ENCODE results near the gene SH3GL3. TPM values are rescaled to one million over a fixed set of nuclear protein-coding genes. Genes with fewer than 3 reads are reported as not detected.

The SH3GL3 gene
- total RNA-seq, 1 donor from 2014 or later, result 2.8 TPM

GRCh38 chr15:83581381-83581780 is 134.2 kb downstream of the SH3GL3 start:
- DNase-seq, result no peak
- no peaks in the 10 kb centered on the region for H3K4me1 Mint-ChIP-seq (ENCODE audit: low read depth, unreplicated experiment)
- no peak for TF ChIP-seq CTCF (IDR thresholded peaks at IDR 0.05; ENCODE audit: partially characterized antibody, unreplicated experiment)
- H3K9me3 Mint-ChIP-seq (ENCODE audit: unreplicated experiment), result peaks cover 3% of the 10 kb centered on the region
- H3K27me3 Mint-ChIP-seq (ENCODE audit: unreplicated experiment), result peaks cover 2% of the 10 kb centered on the region
- H3K36me3 Mint-ChIP-seq (ENCODE audit: unreplicated experiment), result peaks cover 4% of the 10 kb centered on the region
- no peak overlapping the region for H3K4me3 Mint-ChIP-seq (ENCODE audit: unreplicated experiment)
- no peak overlapping the region for H3K27ac Mint-ChIP-seq (ENCODE audit: unreplicated experiment)

GRCh38 chr15:83582381-83582780 is 135.2 kb downstream of the SH3GL3 start:
- H3K4me3 Mint-ChIP-seq (ENCODE audit: unreplicated experiment), result no peak overlapping the region

GRCh38 chr15:83585601-83586335 is 138.6 kb downstream of the SH3GL3 start:
- H3K36me3 Mint-ChIP-seq (ENCODE audit: unreplicated experiment), result peaks cover 4% of the 10 kb centered on the region
- no peak overlapping the region for H3K4me3 Mint-ChIP-seq (ENCODE audit: unreplicated experiment)
- no peaks in the 10 kb centered on the region for H3K4me1 Mint-ChIP-seq (ENCODE audit: low read depth, unreplicated experiment)
- no peak for DNase-seq
- peaks cover 2% of the 10 kb centered on the region for H3K9me3 Mint-ChIP-seq (ENCODE audit: unreplicated experiment)
- H3K27ac Mint-ChIP-seq (ENCODE audit: unreplicated experiment), result no peak overlapping the region
- TF ChIP-seq CTCF (IDR thresholded peaks at IDR 0.05; ENCODE audit: partially characterized antibody, unreplicated experiment), result no peak
- no peaks in the 10 kb centered on the region for H3K27me3 Mint-ChIP-seq (ENCODE audit: unreplicated experiment)

More at GRCh38 chr15:83582381-83582780, 135.2 kb downstream of the SH3GL3 start:
- no peak for DNase-seq
- peaks cover 3% of the 10 kb centered on the region for H3K9me3 Mint-ChIP-seq (ENCODE audit: unreplicated experiment)
- H3K27me3 Mint-ChIP-seq (ENCODE audit: unreplicated experiment), result peaks cover 2% of the 10 kb centered on the region
- peaks cover 4% of the 10 kb centered on the region for H3K36me3 Mint-ChIP-seq (ENCODE audit: unreplicated experiment)
- H3K4me1 Mint-ChIP-seq (ENCODE audit: low read depth, unreplicated experiment), result no peaks in the 10 kb centered on the region
- TF ChIP-seq CTCF (IDR thresholded peaks at IDR 0.05; ENCODE audit: partially characterized antibody, unreplicated experiment), result no peak
- H3K27ac Mint-ChIP-seq (ENCODE audit: unreplicated experiment), result no peak overlapping the region

- Mint-ChIP-seq H3K4me1 (ENCODE audit: low read depth, unreplicated experiment) (no peaks in the 10 kb centered on the region), H3K27ac (ENCODE audit: unreplicated experiment) (no peak overlapping the region), H3K27me3 (ENCODE audit: unreplicated experiment) (no peaks in the 10 kb centered on the region), H3K9me3 (ENCODE audit: unreplicated experiment) (peaks cover 2% of the 10 kb centered on the region), H3K36me3 (ENCODE audit: unreplicated experiment) (peaks cover 4% of the 10 kb centered on the region), H3K4me3 (ENCODE audit: unreplicated experiment) (no peak overlapping the region)
- DNase-seq, result no peak
- TF ChIP-seq CTCF (IDR thresholded peaks at IDR 0.05; ENCODE audit: partially characterized antibody, unreplicated experiment), result no peak
These were observed 139.9 kb downstream of the SH3GL3 start for GRCh38 chr15:83587091-83587490.

GRCh38 chr15:83588441-83588840 is 141.3 kb downstream of the SH3GL3 start:
- Mint-ChIP-seq H3K4me3 (ENCODE audit: unreplicated experiment) (no peak overlapping the region), H3K4me1 (ENCODE audit: low read depth, unreplicated experiment) (peaks cover 6% of the 10 kb centered on the region), H3K27me3 (ENCODE audit: unreplicated experiment) (no peaks in the 10 kb centered on the region), H3K9me3 (ENCODE audit: unreplicated experiment) (peaks cover 2% of the 10 kb centered on the region), H3K27ac (ENCODE audit: unreplicated experiment) (no peak overlapping the region), H3K36me3 (ENCODE audit: unreplicated experiment) (peaks cover 4% of the 10 kb centered on the region)
- TF ChIP-seq CTCF (IDR thresholded peaks at IDR 0.05; ENCODE audit: partially characterized antibody, unreplicated experiment), result no peak
- no peak for DNase-seq

Measured in glutamatergic neuron (in vitro differentiated cells).